GM21360 (cell line): ENCODE data around the gene GHRHR.
A peak's percentile ranks its signal among the peaks of the same experiment; 100 is the strongest.

Source experiments
- ATAC-seq: cut with Tn5 transposase; IDR thresholded peaks from one replicate; pipeline ENCODE4 v1.9.1; 2021; ENCODE audit warnings: mild to moderate bottlenecking, moderate library complexity; ENCODE audit not compliant: unreplicated experiment

GHRHR gene

DNA sequence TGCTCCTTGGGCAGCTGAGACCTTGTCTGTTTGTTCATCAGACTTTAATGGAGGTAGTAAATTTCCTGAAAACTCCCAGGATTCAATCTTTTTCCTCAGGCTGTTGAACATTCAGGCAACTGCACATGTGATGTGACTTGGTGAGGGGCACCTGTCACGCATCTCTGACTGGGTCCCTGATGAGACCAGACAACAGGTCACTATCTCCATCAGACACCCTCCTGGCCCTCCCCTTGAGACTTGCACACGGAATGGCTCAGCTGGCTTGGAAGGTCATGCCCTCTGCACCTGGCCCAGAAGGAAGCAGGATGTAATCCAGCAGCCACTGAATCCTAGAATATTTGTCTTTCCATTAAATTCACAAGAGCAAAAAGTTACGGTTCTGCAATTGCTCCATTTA, 36.2 kb upstream of the GHRHR start:
- no peak for ATAC-seq

DNA sequence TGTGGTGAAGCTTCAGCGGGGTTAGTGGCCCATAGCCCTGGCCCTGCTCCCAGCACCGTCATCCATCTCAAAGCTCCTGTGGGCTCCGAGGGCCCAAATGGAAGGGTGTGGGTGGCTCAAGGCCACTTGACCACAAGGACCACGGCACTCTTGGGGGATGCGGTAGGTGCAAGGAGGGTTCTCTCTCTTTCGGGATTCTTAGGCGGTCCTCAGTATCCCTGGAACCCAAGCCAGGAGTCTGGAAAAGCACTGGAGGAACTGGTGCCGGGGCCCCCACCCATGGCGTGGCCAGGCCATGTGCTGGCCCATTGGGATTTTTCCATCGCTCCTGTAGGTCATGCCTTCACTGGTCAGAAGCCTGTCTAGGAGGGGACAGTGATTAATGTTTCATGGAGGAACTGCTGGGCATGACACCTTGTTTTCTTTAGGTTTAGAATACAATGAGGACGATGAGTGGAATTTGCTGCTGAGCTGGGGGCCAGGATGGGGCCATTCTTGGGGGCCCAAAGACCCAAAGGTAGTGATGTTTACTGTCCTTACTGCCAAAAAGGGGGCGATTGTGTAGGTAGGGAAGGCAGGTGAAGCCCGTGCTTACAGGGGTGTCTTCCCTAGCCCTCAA, 35.4 kb upstream of the GHRHR start:
- ATAC-seq: no peak

DNA sequence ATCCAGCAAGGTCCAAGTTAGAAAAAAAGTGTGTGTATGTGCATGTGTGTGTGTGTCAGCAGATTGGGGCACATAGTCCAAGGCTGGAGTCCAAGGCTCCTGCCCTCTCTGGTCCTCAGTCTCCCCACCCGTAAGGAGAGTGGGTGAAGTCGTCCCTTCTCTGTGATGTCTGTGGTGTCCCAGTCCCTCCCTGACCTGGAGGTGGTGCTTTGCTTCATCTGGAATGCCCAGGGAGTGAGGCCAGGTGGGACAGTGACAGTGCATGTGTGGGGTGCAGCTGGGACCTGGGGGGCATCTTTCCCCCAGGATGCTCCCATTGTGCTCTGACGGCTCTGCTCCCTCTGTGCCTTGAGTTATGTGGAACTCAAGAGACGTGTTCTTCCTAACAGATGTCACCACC, 34.1 kb upstream of the GHRHR start:
- no peak for ATAC-seq

DNA sequence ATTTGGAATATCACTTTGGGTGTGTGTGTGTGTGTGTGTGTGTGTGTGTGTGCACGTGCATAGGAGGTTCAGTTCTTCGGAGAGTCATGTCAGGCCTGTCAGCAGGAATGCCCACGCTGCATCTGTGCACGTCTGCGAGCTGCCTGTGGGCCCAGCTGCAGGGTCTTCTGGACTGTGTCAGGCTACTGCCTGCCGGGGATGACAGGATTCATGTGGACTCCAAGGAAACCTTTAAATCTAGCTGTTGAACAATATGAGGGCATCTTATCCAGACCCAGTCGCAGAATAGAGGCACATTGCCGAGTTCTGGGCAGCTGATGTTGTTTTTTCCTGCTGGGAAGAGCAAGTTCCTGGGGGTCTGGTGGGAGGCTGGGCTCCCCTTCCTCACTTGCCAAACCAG, 33.1 kb upstream of the GHRHR start:
- no peak for ATAC-seq

DNA sequence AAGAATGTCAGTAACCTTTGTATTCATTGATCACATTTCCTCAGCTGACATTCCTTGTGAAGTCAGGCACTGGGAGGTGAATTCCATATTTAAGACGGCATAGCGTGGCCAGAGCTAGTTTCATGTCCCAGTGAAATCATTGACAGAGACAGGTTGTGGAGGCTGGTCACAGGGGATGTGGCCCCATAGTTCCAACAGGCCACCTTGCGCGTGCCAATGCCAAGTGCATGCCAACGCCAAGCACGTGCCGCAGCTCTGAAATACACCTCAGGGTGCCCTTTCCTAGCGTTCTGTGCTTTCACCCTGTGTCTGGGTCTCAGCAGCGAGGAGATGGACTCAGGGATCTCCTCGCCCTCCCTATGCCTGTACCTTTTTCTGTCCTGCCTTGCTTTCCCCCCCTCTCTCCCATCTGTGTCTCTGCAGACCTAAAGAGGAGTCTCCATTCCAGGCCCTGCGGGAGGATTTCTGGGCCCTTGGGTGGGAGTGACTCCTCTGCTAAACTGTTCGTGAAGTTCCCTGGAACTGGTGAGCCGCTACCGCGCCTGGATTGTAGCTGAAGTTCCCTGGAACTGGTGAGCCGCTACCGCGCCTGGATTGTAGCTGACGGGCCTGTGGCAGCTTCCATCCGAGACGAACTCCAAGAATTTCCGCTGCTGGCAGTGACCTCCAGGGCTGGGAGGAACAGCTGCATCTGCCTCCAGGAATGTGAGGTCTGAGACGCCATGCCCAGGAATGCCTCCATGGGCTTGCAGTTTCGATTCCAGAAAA, 32.4 kb upstream of the GHRHR start:
- no peak for ATAC-seq

DNA sequence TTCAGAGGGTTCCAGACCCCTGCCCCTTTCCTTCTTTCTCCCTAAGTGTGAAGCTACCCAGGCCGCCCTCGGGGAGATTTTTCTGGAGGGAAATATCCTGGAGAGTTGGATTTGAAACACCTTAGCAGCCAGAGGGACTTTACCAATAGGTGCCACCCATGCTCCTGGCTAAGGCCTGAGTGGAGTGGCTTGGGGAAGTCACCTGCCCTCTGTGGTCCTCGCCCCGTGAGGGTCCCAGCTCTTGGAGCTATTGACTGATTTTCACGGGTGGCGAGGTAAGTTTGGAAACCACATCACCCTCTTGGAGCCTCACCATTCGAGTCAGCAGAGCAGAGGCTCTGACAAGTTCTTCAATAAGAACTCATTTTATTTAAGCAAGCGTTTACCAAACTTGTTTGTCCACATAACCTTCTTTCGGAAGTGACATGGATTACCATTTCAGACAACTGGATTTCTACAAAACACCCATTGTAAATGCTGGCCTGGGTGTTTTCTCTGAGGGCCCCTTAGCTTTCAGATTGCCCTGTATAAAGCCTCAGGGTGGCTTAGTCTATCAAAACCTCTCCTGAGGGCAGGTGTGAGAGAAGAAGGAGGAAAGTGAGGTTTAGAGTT, 31.7 kb upstream of the GHRHR start:
- no peak for ATAC-seq

DNA sequence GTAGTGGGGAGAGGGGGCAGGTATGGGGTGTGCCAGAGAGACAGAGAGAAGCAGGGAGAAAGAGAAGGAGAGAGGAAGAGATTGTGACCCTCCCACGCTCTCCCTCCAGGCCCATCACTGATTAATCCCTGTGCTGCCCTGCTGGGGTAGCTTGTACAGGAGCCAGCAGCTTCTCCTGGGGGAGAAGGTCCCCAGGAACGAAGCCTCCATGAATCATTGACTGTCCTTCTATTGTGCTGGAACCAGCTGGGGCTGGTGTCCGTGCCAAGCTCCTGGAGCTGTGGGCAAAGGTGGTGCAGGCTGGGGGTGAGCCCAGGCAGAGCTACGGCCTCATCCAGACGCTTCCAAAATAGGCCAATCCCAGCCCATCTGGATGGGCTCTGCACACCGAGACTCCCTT, 31.2 kb upstream of the GHRHR start:
- ATAC-seq: no peak

DNA sequence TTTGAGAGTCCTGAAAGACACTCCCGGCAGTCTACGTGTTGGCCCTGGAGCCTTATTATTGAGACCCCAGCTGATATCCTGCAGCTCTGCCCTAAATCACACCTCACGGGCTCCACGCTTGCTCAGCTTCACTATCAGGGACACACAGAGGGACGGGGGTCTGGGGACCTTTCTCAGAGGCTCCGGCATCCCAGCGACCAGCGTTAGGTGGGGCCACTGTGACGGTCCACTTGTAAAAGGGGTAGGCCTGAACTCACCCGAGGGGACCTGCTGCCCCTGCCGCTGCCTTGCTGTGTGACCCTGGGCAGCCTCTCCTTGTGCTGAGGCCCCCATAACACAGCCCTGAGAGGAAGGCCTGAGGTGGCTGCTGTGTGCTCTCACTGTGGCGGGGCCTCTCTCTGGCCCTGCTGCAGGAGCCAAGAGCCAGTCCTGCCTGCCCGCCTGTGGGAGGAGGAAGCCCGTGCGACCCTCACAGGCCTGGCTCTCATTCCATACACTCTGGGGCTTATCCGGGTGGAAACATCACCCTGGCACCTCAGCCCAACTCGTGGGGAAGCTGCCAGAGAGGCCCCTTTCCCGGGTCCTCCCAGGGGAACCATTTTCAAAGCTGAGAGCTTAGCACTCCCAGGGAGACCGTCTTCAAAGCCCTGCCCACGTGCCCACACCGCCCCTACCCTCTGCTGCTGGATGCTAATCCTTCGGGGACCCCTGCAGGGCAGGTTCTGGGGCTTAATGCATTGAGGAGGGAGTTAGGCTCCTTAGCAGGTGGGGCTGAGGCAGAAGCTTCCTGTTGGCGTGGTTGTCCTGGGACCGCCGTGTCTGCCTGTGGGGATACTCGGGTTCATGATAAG, 30.4 kb upstream of the GHRHR start:
- ATAC-seq: no peak

DNA sequence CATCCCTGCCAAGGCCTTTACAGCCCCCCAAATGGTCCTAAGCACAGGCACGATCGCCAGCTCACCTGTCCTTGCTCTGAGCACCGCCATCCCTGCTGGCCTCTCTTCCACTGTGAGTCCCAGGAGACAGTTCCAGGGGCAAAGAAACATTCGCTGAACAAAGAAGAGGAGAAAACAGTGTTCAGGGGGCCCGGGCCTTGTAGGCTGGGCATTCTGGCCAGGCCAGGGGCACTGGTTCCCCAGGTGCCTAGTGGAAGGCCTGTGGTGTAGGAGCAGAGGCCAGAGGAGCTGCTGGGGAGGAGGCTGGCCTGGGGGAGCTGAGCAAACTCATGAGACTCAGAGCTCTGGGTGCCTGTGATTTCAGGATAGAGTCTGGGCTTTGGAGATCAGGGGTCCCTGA, 29.5 kb upstream of the GHRHR start:
- no peak for ATAC-seq

DNA sequence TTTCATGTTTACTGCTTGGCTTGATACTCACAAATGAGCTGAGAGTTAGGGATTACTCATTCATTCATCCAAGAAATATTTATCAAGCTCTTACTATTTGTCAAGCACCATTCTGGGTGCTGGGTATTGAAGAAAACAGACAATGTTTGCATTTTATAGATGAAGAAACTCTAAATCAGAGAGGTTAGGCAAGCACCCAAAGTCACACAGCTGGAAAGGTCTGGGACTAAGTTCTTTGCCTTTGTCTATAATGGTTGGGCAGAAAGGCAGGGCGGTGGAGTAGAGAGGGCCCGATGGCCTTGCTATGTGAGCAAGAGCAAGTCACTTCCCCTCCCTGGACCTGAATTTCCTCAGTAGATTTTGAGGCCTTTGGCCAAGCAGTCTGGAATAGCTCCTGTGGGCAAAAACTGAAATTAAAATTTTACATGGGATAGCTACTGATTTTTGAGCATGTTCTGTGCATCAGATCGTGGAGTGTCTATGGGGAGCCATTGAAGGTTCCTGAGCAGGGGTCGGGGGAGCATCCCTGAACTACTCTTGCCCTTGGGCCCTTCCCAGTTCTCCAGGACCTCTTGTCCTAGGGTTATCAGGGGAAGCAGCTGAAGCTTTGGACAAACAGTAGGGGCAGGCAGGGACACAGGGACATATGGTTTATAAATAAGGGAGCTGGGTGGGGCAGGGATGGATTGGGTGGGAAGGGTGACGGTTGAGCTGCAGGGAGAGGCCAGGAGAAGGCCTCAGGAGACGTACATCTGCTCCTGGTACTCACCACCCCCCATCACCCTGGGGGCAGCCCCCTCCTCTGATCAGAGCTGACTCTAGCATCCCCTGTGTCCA, 28.8 kb upstream of the GHRHR start:
- no peak for ATAC-seq

DNA sequence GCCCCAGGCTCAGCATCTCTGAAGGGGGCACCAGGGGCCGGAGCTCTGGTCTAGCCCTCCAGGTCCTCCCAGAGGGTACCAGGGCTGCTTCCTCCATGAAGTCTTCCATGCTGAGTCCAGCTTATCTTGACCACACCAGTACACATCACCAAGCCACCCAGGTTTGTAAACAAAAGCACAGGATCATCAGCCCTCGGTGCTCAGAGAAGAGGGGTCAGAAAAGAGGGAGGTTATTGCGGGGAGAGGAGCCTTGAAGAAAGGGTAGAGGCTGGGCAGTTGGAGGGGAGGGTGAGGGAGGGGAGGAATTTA, 28.2 kb upstream of the GHRHR start:
- ATAC-seq: no peak

DNA sequence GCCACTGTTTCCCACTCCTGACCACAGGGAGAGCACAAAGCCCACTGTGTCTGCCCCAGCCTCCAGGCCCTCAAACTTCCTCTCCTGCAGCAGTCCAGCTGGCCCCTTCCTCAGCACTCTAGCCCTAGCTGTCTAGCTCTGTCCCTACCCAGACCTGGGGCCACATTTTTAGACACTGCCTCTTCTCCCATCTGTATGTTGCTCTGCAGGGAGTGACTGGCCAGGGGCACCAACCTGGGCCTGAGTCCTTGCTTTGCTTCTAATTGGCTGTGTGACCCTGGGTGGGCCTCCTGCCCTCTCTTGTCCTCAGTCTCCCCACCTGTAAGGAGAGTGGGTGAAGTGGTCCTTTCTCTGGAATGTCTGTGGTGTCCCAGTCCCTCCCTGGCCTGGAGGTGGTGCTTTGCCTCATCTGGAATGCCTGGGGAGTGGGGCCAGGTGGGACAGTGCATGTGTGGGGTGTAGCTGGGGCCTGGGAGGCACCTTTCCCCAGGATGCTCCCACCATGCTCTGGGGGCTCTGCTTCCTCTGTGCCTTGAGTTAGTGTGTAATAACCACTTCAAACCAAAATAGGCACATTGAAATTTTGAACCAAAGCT, 27.0 kb upstream of the GHRHR start:
- no peak for ATAC-seq

DNA sequence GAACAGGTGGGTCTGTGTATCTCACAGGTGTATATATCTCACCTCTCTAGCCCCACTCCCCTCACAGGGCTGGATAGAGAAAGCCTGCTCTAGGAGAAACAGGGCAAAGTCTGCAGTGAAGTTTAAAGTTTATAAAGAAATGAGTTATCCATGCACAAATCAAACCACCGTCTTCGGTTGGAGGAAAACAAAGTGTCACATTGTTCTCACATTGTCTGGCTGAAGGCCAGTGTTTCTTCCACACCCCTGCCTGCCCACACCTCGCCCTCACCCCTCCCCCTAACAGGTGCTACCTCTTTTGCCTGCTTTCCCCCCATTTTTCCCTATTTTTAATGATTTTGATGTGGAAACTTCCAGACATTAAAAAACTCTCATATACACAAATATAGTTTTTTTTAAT, 26.3 kb upstream of the GHRHR start:
- no peak for ATAC-seq

DNA sequence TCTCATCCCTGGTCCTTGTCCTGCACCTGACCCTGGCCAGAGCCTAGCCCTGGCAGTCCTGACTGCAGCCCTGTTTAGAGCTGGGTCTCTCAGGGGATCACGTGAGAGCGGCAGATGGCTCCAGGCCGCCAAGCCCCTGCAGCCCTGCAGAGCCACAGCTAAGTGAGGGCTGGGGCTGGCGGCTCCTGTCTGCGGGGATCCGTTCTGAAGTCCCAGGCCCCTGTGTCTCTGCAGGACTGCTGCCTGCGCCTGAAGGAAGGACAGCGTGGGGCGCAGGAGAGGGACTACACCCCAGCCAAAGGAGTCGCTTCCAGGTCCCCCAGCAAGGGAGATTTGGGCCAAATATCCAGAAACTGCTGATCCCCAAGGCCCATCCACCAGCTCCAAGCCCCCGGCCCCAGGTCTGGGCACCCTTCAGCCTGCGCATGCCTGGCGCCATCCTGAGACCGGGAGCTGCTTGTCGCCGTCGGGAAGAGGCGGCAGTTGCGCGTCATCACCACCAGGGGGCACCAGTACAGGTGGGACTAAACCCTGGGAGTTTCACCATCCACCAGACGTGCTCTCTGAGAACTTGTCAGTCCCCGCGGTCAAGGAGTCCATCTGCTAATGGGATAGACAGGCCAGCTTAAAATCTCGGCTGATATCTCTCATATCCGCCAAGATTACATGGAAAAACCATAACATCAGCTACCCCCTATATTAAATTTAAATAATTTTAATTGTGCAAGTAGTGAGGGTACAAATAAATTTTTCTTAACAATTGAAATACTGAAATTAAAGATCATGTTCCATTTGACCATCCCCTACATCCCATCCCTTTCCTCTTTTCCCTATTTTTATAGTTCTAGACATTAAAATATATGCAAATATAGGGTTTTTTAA, 25.1 kb upstream of the GHRHR start:
- ATAC-seq: peak; percentile 85

DNA sequence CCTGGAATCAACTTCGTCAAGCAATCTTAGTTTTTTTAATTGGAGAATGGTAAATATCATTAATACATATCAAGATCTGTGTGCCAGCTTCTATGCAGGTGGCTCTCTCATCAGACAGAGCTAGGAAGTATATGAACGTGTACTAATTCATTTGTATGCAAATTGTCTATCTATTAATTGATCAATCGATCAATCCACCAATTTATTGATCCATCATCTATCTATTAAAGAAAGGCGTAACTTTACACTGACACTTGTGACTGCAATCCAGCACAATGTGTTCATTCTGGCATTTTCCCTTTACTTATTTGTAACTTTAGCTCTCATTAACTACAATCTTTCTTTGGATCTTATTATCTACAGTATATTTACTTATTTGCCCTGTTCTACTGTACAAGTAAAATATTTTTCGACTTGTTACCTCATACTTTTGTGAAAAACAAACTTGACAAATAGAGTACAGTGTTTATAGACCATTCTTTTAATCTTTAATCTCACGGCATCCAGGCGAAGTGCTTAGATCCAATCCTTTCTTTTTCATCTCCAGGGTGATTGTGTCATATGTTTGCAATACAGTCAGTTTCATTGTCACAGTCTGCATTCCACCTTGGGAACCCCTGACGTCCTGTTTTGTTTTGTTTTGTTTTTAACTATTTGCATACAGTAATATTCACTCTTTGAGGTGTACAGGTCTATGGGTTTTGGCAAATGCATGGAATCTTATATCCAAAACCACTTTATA, 22.0 kb upstream of the GHRHR start:
- no peak for ATAC-seq

DNA sequence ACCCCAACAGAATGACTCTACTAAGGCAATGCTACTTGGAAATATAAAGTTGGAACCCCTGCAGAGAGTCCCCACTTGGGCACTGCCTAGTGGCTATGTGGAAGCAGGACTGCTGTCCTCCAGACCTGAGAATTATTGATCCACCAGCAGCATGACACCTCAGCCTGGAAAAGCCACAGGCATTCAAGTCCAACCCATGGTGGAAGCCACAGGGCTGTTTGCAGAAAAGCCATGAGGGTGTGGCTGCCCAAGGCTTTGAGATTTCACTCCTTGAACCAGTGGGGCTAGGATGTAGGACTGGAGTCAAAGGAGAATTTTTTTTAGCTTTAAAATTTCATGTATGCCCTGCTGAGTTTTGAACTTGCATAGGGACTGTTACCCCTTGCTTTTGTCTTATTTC, 13.6 kb upstream of the GHRHR start:
- no peak for ATAC-seq

DNA sequence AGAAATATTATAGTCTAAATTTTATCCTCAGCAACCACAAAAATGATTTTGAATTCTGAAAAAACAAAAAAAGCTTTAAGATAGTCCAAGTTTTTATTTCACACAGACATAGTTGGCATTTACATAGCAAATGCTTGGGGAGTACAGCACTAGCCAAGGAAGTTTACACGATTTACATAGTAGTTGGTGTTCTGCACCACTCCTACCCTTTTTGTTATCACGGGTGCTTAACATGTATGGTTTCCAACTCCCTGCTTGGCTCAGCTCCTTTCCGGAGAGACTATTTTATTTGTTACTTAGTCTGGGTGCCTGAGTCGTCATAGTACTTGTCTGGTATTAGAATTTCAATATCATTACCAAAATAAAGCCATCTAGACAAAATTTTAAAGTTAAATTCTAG, 8.8 kb upstream of the GHRHR start:
- no peak for ATAC-seq

DNA sequence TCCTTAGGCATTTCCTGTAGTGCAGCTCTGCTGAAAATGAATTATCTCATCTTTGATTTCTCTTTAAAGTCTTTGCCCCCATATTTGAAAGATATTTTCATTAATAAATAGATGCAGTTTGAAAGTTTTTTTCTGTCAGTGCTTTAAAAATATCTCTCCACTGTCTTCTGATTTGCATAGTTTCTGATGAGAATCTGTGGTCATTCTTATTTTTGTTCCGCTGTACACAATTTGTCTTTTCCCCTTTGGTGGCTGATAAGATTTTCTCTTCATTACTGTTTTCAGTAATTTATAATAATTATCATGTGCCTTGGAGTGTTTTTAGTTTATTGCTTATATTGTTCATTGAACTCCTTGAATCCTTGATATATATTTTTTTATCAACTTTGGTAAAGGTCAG, 7.0 kb upstream of the GHRHR start:
- no peak for ATAC-seq

DNA sequence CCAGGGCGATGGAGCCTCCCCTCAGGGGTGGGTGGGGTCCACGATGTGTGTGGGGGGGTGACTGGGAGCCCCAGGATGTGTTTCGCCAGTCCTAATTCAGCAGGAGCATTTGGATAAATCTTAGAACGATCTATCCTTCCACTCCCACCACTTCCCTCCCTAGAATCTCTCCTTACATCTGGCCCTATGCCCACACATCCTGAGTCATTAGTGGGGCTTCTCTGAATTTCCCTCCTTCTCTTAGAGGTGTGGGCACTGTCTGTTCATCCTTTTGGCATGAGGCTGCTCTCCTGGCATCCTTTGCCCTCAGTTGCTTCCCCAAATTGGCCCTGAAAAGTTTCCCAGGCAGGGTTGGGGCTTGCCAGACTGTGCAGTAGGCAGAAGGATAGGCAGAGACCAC, 1.6 kb downstream of the GHRHR start:
- no peak for ATAC-seq
